COLO829 (cell line): Measurements from ENCODE around the gene SETDB1.
"Not testable (repeated sequence)": the region's sequence is repeated elsewhere in the genome, so short reads cannot be mapped to it uniquely, and the experiment has no call there.

Experiments used
- DNase-seq: peaks from one replicate; pipeline ENCODE4 v3.0.0; 2012; ENCODE audit warnings: low spot score

The SETDB1 gene

GRCh38 chr1:150926097-150926741 is at the start of gene SETDB1:
TSS of gene SETDB1 (plus strand) at chr1:150926363. CDS start at chr1:150927715, 1,352 bp downstream.
- peak; percentile 95 for DNase-seq

DNA sequence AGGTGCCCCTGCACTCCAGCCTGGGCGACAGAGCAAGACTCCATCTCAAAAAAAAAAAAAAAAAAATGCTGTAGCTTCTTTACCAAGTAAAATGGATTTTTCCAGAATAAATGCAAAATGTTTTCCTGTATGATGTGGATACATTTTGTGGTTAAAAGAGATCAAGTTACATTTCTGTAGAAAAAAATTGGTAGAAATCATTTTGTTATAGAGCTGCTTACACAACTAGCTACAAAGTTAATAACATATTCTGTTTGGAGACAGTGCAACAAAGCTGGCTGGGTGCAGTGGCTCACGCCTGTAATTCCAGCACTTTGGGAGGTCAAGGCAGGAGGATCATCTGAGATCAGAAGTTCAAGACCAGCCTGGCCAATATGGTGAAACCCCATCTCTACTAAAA is 47.2 kb upstream of the SETDB1 start:
- not testable (repeated sequence) for DNase-seq

- DNase-seq = no peak
Measured at GRCh38 chr1:150881331-150882070, 44.7 kb upstream of the SETDB1 start.

DNA sequence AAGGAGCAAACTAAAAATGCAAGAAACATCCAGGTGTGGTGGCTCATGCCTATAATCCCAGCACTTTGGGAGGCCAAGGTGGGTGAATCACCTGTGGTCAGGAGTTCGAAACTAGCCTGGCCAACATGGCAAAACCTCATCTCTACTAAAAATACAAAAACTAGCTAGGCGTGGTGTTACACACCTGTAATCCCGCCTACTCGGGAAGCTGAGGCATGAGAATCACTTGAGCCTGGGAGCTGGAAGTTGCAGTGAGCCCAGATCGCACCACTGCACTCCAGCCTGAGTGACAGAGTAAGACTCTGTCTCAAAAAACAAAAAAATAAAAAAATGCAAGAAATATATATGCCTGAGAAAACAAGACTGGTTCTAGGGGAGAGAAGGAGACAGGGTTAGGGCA is 43.0 kb upstream of the SETDB1 start:
- DNase-seq = not testable (repeated sequence)

GRCh38 chr1:150887018-150887417 is 39.1 kb upstream of the SETDB1 start, which contains the start of gene CTXND2:
TSS of gene CTXND2 (plus strand) at chr1:150887136. CDS start at chr1:150912315, 25,179 bp downstream.
- DNase-seq = peak; percentile 45

- DNase-seq = no peak
Measured at GRCh38 chr1:150888727-150889126, 37.4 kb upstream of the SETDB1 start.

DNA sequence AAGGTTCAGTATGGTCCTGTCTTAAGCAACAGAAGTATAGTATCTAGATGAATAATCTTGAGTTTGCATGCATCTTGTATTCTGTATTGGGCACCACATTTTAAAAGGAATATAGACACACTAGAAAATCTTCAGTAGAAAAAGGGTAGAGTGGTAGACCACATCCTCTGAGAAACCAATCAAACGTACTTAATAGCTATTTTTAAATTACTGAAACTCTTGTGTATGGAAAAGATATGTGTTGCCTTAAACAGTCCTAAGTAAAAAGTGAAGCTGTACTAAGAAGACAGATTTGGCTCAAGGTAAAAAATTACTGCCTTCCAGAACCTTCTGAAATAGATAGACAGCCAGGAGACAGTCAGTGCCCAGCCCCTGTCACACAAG is 36.1 kb upstream of the SETDB1 start:
- DNase-seq = no peak

DNA sequence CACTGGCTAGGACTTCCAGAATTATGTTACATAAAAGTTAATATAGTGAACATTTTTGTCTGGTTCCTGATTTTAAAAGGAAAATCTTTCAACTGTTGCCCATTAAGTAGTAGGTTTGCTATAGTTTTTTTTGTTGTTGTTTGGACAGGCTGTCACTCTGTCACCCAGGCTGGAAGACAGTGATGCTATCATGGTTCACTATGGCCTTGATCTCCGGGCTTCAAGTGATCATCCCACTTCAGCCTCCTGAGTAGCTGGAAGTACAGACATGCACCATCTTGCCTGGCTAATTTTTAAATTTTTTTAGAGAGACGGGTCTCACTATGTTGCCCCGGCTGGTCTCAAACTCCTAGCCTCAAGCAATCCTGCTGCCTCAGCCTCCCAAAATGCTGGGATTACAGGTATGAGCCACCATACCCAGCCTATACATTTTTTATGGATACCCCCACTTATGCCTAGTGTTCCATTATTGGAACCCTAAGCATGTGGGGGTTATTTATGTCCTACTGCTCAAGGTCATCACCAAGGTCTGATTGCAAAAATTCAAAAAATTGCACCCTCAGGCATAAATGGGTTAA is 32.7 kb upstream of the SETDB1 start:
- DNase-seq = no peak

GRCh38 chr1:150895618-150896017 is 30.5 kb upstream of the SETDB1 start:
- peak; percentile 73 for DNase-seq

- not testable (repeated sequence) for DNase-seq
Measured at GRCh38 chr1:150899795-150900194, 26.4 kb upstream of the SETDB1 start.

DNA sequence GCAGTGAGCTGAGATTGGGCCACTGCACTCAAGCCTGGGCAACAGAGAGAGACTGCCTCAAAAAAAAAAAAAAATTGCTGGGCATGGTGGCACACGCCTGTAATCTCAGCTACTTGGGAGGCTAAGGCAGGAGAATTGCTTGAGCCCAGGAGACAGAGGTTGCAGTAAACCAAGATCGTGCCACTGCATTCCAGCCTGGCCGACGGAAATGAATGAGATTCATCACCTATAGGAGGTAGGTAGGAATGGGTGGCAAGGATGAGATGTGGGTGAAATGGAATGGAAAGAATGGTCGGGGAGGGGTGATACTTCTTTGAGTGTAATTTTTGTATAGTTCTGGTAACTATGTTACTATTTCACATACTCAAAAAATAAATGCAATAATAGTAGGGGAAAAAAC is 23.8 kb upstream of the SETDB1 start:
- DNase-seq = no peak

GRCh38 chr1:150902751-150903150 is 23.4 kb upstream of the SETDB1 start:
- DNase-seq = no peak

GRCh38 chr1:150905301-150905700 is 20.9 kb upstream of the SETDB1 start:
- no peak for DNase-seq

- no peak for DNase-seq
Measured at GRCh38 chr1:150906329-150906728, 19.8 kb upstream of the SETDB1 start.

GRCh38 chr1:150906813-150907212 is 19.4 kb upstream of the SETDB1 start:
- no peak for DNase-seq

- no peak for DNase-seq
Measured at GRCh38 chr1:150909585-150910180, 16.5 kb upstream of the SETDB1 start.

DNA sequence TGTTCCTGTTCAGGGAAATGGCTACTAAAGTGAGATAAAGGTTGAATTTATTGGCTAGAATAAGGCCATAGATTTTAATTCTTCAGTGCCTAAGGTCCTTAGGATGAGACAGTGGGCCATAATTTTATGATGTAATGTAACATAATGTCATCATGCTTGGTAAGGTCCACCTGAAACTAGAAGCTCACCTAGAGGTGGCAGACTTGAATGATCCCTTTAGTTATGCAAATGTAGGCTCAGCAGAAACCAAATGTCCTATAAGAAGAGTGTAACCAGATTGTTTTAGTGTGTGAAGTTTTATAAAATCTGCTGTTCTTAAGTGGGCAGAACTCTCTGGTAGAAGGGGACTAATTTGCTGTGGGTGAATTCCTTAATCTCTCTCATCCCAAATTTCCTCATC is 13.5 kb upstream of the SETDB1 start:
- DNase-seq = no peak

DNA sequence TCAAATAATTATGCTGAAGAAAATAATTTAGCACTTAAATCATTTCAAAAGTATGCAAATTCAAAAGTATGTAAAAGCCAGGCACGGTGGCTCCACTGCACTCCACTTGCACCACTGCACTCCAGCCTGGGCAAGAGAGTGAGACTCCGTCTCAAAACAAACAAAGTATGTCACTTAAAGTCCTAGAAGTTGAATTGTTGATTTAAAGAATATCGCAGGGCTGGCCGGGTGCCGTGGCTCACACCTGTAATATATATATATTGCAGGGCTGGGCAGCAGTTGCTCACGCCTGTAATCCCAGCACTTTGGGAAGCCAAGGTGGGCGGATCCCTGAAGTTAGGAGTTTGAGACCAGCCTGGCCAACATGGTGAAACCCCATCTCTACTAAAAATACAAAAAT is 8.8 kb upstream of the SETDB1 start:
- no peak for DNase-seq

- DNase-seq = peak; percentile 68
Measured at GRCh38 chr1:150922519-150922975, 3.6 kb upstream of the SETDB1 start.

DNA sequence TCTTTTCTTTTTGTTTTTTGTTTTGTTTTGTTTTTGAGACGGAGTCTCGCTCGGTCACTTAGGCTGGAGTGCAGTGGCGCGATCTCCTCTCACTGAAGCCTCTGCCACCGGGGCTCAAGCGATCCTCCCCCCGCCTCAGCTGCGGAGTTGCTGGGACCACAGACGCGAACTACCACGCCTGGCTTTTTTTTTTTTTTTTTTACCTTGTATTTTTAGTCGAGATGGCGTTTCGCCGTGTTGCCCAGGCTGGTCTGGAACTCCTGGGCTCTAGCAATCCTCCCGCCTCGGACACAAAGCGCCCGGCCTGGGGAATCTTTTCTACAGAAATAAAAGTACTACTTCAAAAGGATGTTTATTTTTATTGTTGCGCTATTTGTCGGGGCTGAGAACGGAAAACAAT is 1.1 kb upstream of the SETDB1 start:
- no peak for DNase-seq

DNA sequence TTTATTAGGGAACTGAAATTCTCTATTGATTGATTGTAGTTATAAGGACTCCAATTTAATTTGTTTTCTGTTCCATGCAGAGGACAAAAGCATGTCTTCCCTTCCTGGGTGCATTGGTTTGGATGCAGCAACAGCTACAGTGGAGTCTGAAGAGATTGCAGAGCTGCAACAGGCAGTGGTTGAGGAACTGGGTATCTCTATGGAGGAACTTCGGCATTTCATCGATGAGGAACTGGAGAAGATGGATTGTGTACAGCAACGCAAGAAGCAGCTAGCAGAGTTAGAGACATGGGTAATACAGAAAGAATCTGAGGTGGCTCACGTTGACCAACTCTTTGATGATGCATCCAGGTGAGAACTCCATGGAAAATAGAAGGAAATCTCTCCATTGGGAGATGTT is 1.5 kb downstream of the SETDB1 start:
- DNase-seq = no peak

DNA sequence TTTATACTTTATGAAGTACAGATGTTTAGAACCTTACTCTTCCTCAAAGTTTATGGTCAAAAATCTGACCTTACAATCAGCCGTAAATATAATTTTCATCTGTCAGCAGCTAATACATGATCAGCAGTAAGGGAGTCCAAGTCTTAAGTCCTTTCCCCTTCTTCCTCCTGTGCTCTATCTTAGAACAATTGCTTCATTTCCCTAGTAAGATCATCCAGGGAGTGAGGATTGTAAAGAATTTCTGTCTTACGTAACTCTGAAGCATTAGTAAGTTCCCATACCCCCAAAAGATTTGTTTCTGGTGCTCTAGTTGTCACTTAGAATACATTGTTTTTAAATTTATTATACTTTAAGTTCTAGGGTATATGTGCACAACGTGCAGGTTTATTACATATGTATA is 2.1 kb downstream of the SETDB1 start:
- no peak for DNase-seq

- DNase-seq = not testable (repeated sequence)
Measured at GRCh38 chr1:150928775-150929174, 2.6 kb downstream of the SETDB1 start.
